Gastrocnemius medialis (tissue), 4 donors: Measurements from ENCODE around the gene POLA1. TPM values are rescaled to one million over a fixed set of nuclear protein-coding genes. Genes with fewer than 3 reads are reported as not detected.

ENCODE experiments used
- ATAC-seq, 2 donors: fragments of 150-250 bp; one replicate each; pipeline ENCODE4 v1.9.1; 2016
- DNase-seq, 2 donors: peaks; one replicate each; pipeline ENCODE4 v3.0.0-alpha.2; 2019
- H3K27ac ChIP-seq, 4 donors: fragments of 200-600 bp; sonication (generic); 1 replicate in 1 of 4; 2 replicates in 3 of 4; pipeline ENCODE4 v1.5.1; 2016 to 2018; ENCODE audit warnings: mild to moderate bottlenecking in 2 of 4, moderate library complexity in 1 of 4
- H3K27me3 ChIP-seq, 3 donors: fragments of 200-600 bp; sonication (generic) in 2 of 3; 1 replicate in 1 of 3; 2 replicates in 2 of 3; pipeline versions ENCODE4 v1.5.1 to v1.6.0; 2016 to 2019; ENCODE audit warnings: mild to moderate bottlenecking in 1 of 3, moderate library complexity in 1 of 3
- H3K36me3 ChIP-seq, 2 donors: fragments of 200-600 bp; sonication (generic) in 1 of 2; one replicate each; pipeline ENCODE4 v1.5.1; 2017 to 2018
- H3K4me1 ChIP-seq, 2 donors: fragments of 200-600 bp; sonication (generic) in 1 of 2; one replicate each; pipeline ENCODE4 v1.5.1; 2016 to 2017; ENCODE audit warnings: mild to moderate bottlenecking in 2 of 2
- H3K4me3 ChIP-seq, 4 donors: fragments of 200-600 bp; sonication (generic) in 3 of 4; 1 replicate in 1 of 4; 2 replicates in 3 of 4; pipeline ENCODE4 v1.5.1; 2016 to 2019; ENCODE audit warnings: mild to moderate bottlenecking in 2 of 4
- H3K9me3 ChIP-seq, 3 donors: fragments of 200-600 bp; sonication (generic) in 2 of 3; 1 replicate in 1 of 3; 2 replicates in 2 of 3; pipeline ENCODE4 v1.5.1; 2016 to 2019
- POLR2A ChIP-seq, 2 donors: fragments of 450-650 bp; IDR thresholded peaks; one replicate each; pipeline ENCODE4 v1.6.1; 2017; ENCODE audit warnings: antibody characterized with exemption in 2 of 2, mild to moderate bottlenecking in 2 of 2, moderate library complexity in 2 of 2
- in situ Hi-C, 4 donors: fragments of 200-750 bp; cut with MboI; loops; one replicate each; pipeline versions ENCODE4 v1.15.0 to v1.8.0; 2017; ENCODE audit warnings: low sequenced_read_pairs in 4 of 4
- intact Hi-C: fragments of 100-400 bp; cut with DNase I; formaldehyde crosslinking; loops from one replicate; pipeline ENCODE4 v1.15.1; 2023; ENCODE audit warnings: low total_unique reads
- total RNA-seq, 4 donors: library from RNA; depleted of rRNA; stranded (reverse); fragments of >200 nt; gene quantifications; one replicate each; pipeline versions ENCODE4 v1.1.0 to v1.2.3, GENCODE V29; 2016
- TF ChIP-seq, protein P1 (sequence below), 5 experiments: fragments of 450-650 bp in 3 of 5; fragments of 200-600 bp in 2 of 5; sonication (generic) in 2 of 5; IDR thresholded peaks in 4 of 5; conservative IDR thresholded peaks in 1 of 5; 1 replicate in 4 of 5; 2 replicates in 1 of 5; pipeline ENCODE4 v1.5.1; 2016 to 2019; ENCODE audit warnings: antibody characterized with exemption in 5 of 5, mild to moderate bottlenecking in 3 of 5, moderate library complexity in 3 of 5

POLA1 gene
- total RNA-seq, 4 donors from 2014 or later: 5.2 to 9.6 (median 6.9) TPM

DNA sequence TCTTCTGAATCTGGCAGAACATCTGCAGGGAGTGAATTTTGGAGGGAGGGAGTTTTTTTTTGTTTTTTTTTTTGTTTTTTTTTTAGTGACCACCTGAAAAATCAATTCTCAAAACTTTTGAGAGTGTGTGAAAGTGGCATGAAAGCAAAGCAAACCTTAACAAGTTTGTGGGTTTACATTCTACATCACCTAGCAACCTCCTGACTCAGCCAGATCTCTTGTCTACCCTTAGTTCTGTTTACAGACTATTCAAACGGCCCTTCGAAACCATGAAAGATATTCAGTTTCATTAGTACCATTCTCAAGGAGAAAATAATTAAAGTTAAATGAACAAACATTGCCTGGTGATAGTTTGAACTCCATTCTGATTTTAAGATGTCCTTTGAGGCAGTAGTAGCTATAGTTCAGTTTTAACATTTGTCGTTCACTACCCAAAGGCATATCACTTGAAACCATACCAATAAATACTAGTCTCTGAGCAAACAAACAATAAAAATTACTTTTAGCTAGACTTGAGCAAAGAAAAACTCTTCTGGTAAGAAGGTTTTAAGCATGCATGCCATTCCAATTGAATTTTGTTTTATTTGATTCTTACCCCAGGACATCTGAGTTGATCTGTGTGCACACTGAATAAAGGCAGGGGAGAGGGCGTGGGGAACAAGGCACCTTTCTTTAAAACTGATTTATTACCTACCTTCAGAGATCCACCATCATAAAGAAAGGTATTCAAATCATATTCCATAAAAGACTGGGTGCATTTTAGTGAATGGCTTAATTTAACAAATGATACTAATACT is 184.3 kb downstream of the POLA1 start:
- TF ChIP-seq, protein P1, sequence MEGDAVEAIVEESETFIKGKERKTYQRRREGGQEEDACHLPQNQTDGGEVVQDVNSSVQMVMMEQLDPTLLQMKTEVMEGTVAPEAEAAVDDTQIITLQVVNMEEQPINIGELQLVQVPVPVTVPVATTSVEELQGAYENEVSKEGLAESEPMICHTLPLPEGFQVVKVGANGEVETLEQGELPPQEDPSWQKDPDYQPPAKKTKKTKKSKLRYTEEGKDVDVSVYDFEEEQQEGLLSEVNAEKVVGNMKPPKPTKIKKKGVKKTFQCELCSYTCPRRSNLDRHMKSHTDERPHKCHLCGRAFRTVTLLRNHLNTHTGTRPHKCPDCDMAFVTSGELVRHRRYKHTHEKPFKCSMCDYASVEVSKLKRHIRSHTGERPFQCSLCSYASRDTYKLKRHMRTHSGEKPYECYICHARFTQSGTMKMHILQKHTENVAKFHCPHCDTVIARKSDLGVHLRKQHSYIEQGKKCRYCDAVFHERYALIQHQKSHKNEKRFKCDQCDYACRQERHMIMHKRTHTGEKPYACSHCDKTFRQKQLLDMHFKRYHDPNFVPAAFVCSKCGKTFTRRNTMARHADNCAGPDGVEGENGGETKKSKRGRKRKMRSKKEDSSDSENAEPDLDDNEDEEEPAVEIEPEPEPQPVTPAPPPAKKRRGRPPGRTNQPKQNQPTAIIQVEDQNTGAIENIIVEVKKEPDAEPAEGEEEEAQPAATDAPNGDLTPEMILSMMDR (IDR thresholded peaks at IDR 0.05 in 4 of 5, conservative IDR thresholded peaks at IDR 0.05 in 1 of 5): no peak
- TF ChIP-seq POLR2A (IDR thresholded peaks at IDR 0.05): no peak
- DNase-seq (no peak), ATAC-seq (no peak)
- Histone ChIP-seq H3K27me3 (peaks cover 0 to 3% (median 0%) of the 10 kb centered on the region in 3 donors), H3K27ac (no peak overlapping the region), H3K9me3 (no peaks in the 10 kb centered on the region), H3K4me1 (no peaks in the 10 kb centered on the region), H3K36me3 (no peaks in the 10 kb centered on the region), H3K4me3 (no peak overlapping the region)
- in situ Hi-C loops: no loop called here
- intact Hi-C loops: no loop called here

DNA sequence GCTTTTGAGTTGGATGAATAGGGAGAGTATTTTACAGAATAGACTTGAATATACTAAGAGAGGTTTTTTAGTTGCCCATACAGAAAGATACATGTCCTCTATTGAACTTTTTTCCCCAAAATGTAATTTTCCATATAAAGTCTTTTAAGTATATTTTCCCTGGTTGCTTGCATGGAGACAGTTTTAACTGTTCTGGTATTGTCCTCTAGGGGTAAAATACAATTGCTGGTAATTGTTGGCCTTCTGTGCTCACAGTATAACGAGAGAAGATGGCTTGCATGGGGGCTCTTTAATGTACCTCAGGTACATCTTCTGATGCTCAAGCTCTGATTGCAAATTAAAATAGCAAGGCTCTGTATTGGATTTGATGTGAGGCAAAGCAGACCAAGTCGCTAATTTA is 186.0 kb downstream of the POLA1 start:
- Histone ChIP-seq H3K27me3 (peaks cover 0 to 3% (median 0%) of the 10 kb centered on the region in 3 donors), H3K4me1 (peaks cover 2 to 3% of the 10 kb centered on the region in 2 donors), H3K36me3 (no peaks in the 10 kb centered on the region), H3K9me3 (no peaks in the 10 kb centered on the region), H3K27ac (no peak overlapping the region), H3K4me3 (no peak overlapping the region)
- intact Hi-C loops (no loop called here), in situ Hi-C loops (no loop called here)
- DNase-seq (no peak), ATAC-seq (no peak)
- no peak for TF ChIP-seq POLR2A (IDR thresholded peaks at IDR 0.05)
- TF ChIP-seq, protein P1 (IDR thresholded peaks at IDR 0.05 in 4 of 5, conservative IDR thresholded peaks at IDR 0.05 in 1 of 5): no peak

DNA sequence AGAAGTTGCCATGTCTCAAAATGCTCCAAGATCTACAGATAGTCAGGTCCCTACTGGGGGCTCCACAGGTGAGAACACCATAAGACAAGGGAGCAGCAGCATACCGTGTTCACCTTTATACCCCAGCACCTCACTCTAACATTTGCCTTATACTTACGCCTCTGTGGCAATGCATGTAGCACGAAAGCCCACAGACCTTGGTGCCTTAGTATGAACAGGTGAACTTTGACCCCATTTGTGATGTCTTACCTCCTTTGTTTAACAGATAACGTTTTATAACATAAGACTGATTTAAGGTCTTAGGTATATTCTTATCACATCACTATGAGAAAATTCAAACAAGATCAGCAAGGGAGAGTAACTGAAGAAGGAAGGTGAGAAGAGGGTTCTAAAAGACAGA is 193.2 kb downstream of the POLA1 start:
- ATAC-seq: no peak
- Histone ChIP-seq H3K9me3 (no peaks in the 10 kb centered on the region), H3K36me3 (no peaks in the 10 kb centered on the region), H3K4me3 (no peak overlapping the region), H3K27ac (no peak overlapping the region), H3K4me1 (peaks cover 3 to 4% of the 10 kb centered on the region in 2 donors), H3K27me3 (no peaks in the 10 kb centered on the region)
- DNase-seq: no peak
- in situ Hi-C loops (no loop called here), intact Hi-C loops (no loop called here)
- TF ChIP-seq, protein P1 (IDR thresholded peaks at IDR 0.05 in 4 of 5, conservative IDR thresholded peaks at IDR 0.05 in 1 of 5): no peak
- no peak for TF ChIP-seq POLR2A (IDR thresholded peaks at IDR 0.05)

DNA sequence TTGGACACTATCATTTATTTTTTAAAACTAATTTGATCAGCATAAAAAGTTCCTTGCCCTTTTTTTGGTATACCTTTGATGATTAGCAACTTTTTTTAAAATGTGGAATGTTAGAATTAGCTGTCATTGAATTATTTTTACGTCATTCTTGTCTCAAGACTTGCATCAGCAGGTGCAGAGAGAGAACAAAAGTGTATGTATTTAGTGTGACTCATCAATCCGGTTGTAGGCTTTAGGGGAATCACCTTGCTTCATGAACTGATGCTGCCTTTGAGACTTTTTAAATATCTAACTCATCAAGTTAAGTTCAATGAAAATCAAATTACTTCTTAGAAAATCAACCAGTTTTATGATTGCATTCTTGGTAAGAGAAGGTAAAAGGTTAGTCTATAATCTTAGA is 197.0 kb downstream of the POLA1 start:
- intact Hi-C loops: no loop called here
- ATAC-seq (no peak), DNase-seq (no peak)
- no peaks in the 10 kb centered on the region for H3K4me1 ChIP-seq
- in situ Hi-C loops: no loop called here
- TF ChIP-seq POLR2A (IDR thresholded peaks at IDR 0.05): no peak
- TF ChIP-seq, protein P1 (IDR thresholded peaks at IDR 0.05 in 4 of 5, conservative IDR thresholded peaks at IDR 0.05 in 1 of 5): no peak
- H3K36me3 ChIP-seq: no peaks in the 10 kb centered on the region
- no peaks in the 10 kb centered on the region for H3K9me3 ChIP-seq
- no peaks in the 10 kb centered on the region for H3K27me3 ChIP-seq
- H3K4me3 ChIP-seq: no peak overlapping the region
- H3K27ac ChIP-seq: peak overlapping the region in 1 of 4 donors; percentile 31
